B cell (primary cell): ENCODE measurements around the gene OPTN. TPM values are rescaled to one million over a fixed set of nuclear protein-coding genes. Genes with fewer than 3 reads are reported as not detected.

ENCODE experiments used
- ATAC-seq: fragments of 200-7000 bp; cut with Tn5 transposase; one replicate; pipeline ENCODE4 v1.10.0; 2021; ENCODE audit warnings: low read depth, mild to moderate bottlenecking, moderate number of reproducible peaks, moderate library complexity
- CTCF ChIA-PET: fragments of 350-600 bp; sonication (Branson Sonifier 250); formaldehyde crosslinking; loops from one replicate; lab custom pipeline; 2021; ENCODE audit warnings: antibody characterized with exemption, inconsistent platforms; lab: Charles Lee
- POLR2A ChIA-PET: fragments of 350-600 bp; sonication (Branson Sonifier 250); formaldehyde crosslinking; loops from one replicate; lab custom pipeline; 2021; ENCODE audit warnings: antibody characterized with exemption; lab: Charles Lee
- DNase-seq: peaks from one replicate; pipeline ENCODE4 v3.0.0; 2013
- H2AFZ ChIP-seq: 2 replicates; pipeline ENCODE4 v1.6.1; 2012; ENCODE audit warnings: mild to moderate bottlenecking, low read depth, low read length; ENCODE audit not compliant: insufficient read depth, poor library complexity, severe bottlenecking
- H3K27ac ChIP-seq, 2 donors: 1 replicate in 1 of 2; 2 replicates in 1 of 2; pipeline ENCODE4 v1.5.1; 2012 to 2013; ENCODE audit warnings: low read length in 2 of 2, mild to moderate bottlenecking in 2 of 2, moderate library complexity in 1 of 2
- H3K27me3 ChIP-seq, 4 experiments: fragments of 200-600 bp in 1 of 4; sonication (generic) in 1 of 4; replicated peaks in 1 of 4; 1 replicate in 2 of 4; 2 replicates in 2 of 4; pipeline versions ENCODE4 v1.6.1 to v1.7.0; 2013 to 2016; ENCODE audit warnings: low read length in 3 of 4, mild to moderate bottlenecking in 2 of 4, mixed read lengths in 1 of 4, moderate library complexity in 1 of 4; ENCODE audit not compliant: insufficient read depth in 4 of 4, control insufficient read depth in 3 of 4; ENCODE audit errors: control extremely low read depth in 1 of 4
- H3K36me3 ChIP-seq, 2 experiments: replicated peaks in 1 of 2; 1 replicate in 1 of 2; 2 replicates in 1 of 2; pipeline versions ENCODE4 v1.6.1 to v1.7.1; 2013; ENCODE audit warnings: low read length in 1 of 2; ENCODE audit not compliant: insufficient read depth in 2 of 2, control insufficient read depth in 1 of 2; ENCODE audit errors: control extremely low read depth in 1 of 2, extremely low read depth in 1 of 2
- H3K4me1 ChIP-seq, 2 donors: fragments of 200-600 bp in 1 of 2; sonication (generic) in 1 of 2; 1 replicate in 1 of 2; 2 replicates in 1 of 2; pipeline versions ENCODE4 v1.5.1 to v1.6.1; 2013 to 2017; ENCODE audit warnings: low read length in 2 of 2; ENCODE audit not compliant: control insufficient read depth in 2 of 2, insufficient read depth in 2 of 2
- H3K4me2 ChIP-seq: replicated peaks from 2 replicates; pipeline ENCODE3; 2012; ENCODE audit warnings: mild to moderate bottlenecking, low read depth, low read length; ENCODE audit not compliant: poor library complexity, severe bottlenecking
- H3K4me3 ChIP-seq, 5 experiments: fragments of 200-600 bp in 1 of 5; sonication (generic) in 1 of 5; 1 replicate in 3 of 5; 2 replicates in 2 of 5; pipeline versions ENCODE4 v1.5.1 to v1.7.0; 2011 to 2016; ENCODE audit warnings: low read length in 4 of 5, mild to moderate bottlenecking in 4 of 5, low read depth in 2 of 5, control low read depth in 1 of 5, moderate library complexity in 1 of 5; ENCODE audit not compliant: insufficient read depth in 1 of 5; ENCODE audit errors: control extremely low read depth in 1 of 5, extremely low read depth in 1 of 5
- H3K79me2 ChIP-seq: fragments of 200-600 bp; sonication (generic); one replicate; pipeline ENCODE4 v1.6.0; 2016; ENCODE audit warnings: low read length; ENCODE audit not compliant: control insufficient read depth, insufficient read depth
- H3K9ac ChIP-seq: fragments of 200-600 bp; sonication (generic); 2 replicates; pipeline ENCODE4 v1.6.1; 2017; ENCODE audit warnings: mild to moderate bottlenecking, low read length, moderate library complexity
- H3K9me3 ChIP-seq, 3 donors: one replicate each; pipeline versions ENCODE4 v1.6.1 to v1.7.1; 2013; ENCODE audit warnings: low read length in 2 of 3; ENCODE audit not compliant: control insufficient read depth in 2 of 3, insufficient read depth in 1 of 3; ENCODE audit errors: control extremely low read depth in 1 of 3
- H4K20me1 ChIP-seq: 2 replicates; pipeline ENCODE4 v1.6.0; 2012; ENCODE audit warnings: mild to moderate bottlenecking, low read length; ENCODE audit not compliant: insufficient read depth, control insufficient read depth, poor library complexity, severe bottlenecking
- H3K27ac Mint-ChIP-seq: one replicate; pipeline ENCODE4 v1.8.0; 2021; ENCODE audit warnings: mixed read lengths
- H3K27me3 Mint-ChIP-seq: one replicate; pipeline ENCODE4 v1.8.0; 2021; ENCODE audit warnings: mixed read lengths
- H3K4me1 Mint-ChIP-seq: one replicate; pipeline ENCODE4 v1.8.0; 2021; ENCODE audit warnings: mixed read lengths
- H3K4me3 Mint-ChIP-seq: one replicate; pipeline ENCODE4 v1.8.0; 2021; ENCODE audit warnings: mixed read lengths
- H3K9me3 Mint-ChIP-seq: one replicate; pipeline ENCODE4 v1.8.0; 2022; ENCODE audit warnings: mixed read lengths; ENCODE audit not compliant: insufficient read depth
- CTCF ChIP-seq: fragments of 200-600 bp; IDR thresholded peaks from one replicate; pipeline ENCODE4 v1.8.0; 2022; ENCODE audit warnings: antibody characterized with exemption, mild to moderate bottlenecking
- EZH2 ChIP-seq: IDR thresholded peaks from 2 replicates; pipeline ENCODE4 v1.6.1; 2012; ENCODE audit warnings: borderline replicate concordance, low read depth, mild to moderate bottlenecking, moderate library complexity, low read length; ENCODE audit not compliant: insufficient read depth, poor library complexity, severe bottlenecking
- WGBS: methylation state at CpG from one replicate; pipeline ENCODE4 v1.1.5; 2013; ENCODE audit warnings: missing lambda C conversion rate; ENCODE audit not compliant: insufficient coverage; 5-methylcytosine and 5-hydroxymethylcytosine counted together
- intact Hi-C: fragments of 100-400 bp; cut with micrococcal nuclease; formaldehyde crosslinking; loops from one replicate; pipeline ENCODE4 v1.10.0; 2022
- polyA plus RNA-seq: library from polyadenylated mRNA; depleted of rRNA; stranded (reverse); fragments of >200 nt; gene quantifications from 2 replicates; pipeline ENCODE4 v1.2.3, GENCODE V29; 2012
- total RNA-seq, 2 donors: library from RNA; stranded (reverse); fragments of 120-200 nt in 1 of 2; gene quantifications; 1 replicate in 1 of 2; 2 replicates in 1 of 2; pipeline versions ENCODE4 v1.2.3 to v1.2.4, GENCODE V29; 2013 to 2022

OPTN gene
- total and polyA plus RNA-seq, 2 donors (not counting 1 experiment from before 2014, with no cell fraction given) = 5.2 to 42.8 TPM

GRCh38 chr10:13099144-13099665 is 758 bp upstream of the OPTN start:
- H3K9me3 ChIP-seq = no peaks in the 10 kb centered on the region
- TF ChIP-seq EZH2 = no peak
- TF ChIP-seq CTCF = peak; percentile 2
- peak overlapping the region; percentile 84 for H2AFZ ChIP-seq
- ATAC-seq (peak; percentile 28), DNase-seq (peak; percentile 68)
- H3K4me2 ChIP-seq = peak overlapping the region; percentile 99
- H3K27me3 Mint-ChIP-seq = no peaks in the 10 kb centered on the region
- H3K27me3 ChIP-seq = no peaks in the 10 kb centered on the region
- peaks cover 0 to 3% of the 10 kb centered on the region in 2 experiments for H3K36me3 ChIP-seq
- peak overlapping the region; percentile 93 for H3K4me3 Mint-ChIP-seq
- no peaks in the 10 kb centered on the region for H3K9me3 Mint-ChIP-seq
- peak overlapping the region; percentile 86 for H3K9ac ChIP-seq
- intact Hi-C loops = loop anchor here (1.0 kb wide), 3 partner anchors 62 to 253 kb away; partner anchors contain the start of gene MCM10
- H3K79me2 ChIP-seq = peaks cover 17% of the 10 kb centered on the region
- H4K20me1 ChIP-seq = no peaks in the 10 kb centered on the region
- H3K4me1 Mint-ChIP-seq = peaks cover 18% of the 10 kb centered on the region
- peaks cover 3 to 13% of the 10 kb centered on the region in 2 donors for H3K4me1 ChIP-seq
- ChIA-PET POLR2A (no interaction called here), CTCF (interaction anchor here (0.7 to 1.9 kb wide), 9 partner anchors 9 to 884 kb away, joined by 3 to 10 read pairs (median 4); no protein-coding TSS in a partner anchor)
- peak overlapping the region; percentile 44 to 89 (median 71) for H3K4me3 ChIP-seq
- WGBS = 11% methylated on average over 9 of the region's 14 CpGs
- peak overlapping the region; percentile 90 for H3K27ac Mint-ChIP-seq
- peak overlapping the region; percentile 3 to 70 for H3K27ac ChIP-seq
